Astrocyte of the spinal cord (primary cell): ENCODE measurements around the gene ACAP1.
A peak's percentile ranks its signal among the peaks of the same experiment; 100 is the strongest.
"Not testable (repeated sequence)": the region's sequence is repeated elsewhere in the genome, so short reads cannot be mapped to it uniquely, and the experiment has no call there.

Source experiments
- DNase-seq: peaks from one replicate; pipeline ENCODE4 v3.0.0; 2011; ENCODE audit warnings: low read depth, low spot score
- H3K4me3 ChIP-seq: 2 replicates; pipeline ENCODE4 v1.5.1; 2011; ENCODE audit warnings: low read depth, mild to moderate bottlenecking, low read length, moderate library complexity
- CTCF ChIP-seq: IDR thresholded peaks from 2 replicates; pipeline ENCODE4 v1.5.1; 2012; ENCODE audit warnings: low read depth, mild to moderate bottlenecking, low read length, inconsistent platforms
- in situ Hi-C: cut with HindIII; loops from 2 replicates; pipeline ENCODE4 v1.10.0; 2017; ENCODE audit warnings: low sequenced_read_pairs

The ACAP1 gene

GRCh38 chr17:7328840-7329373 is 7.4 kb upstream of the ACAP1 start, which contains the start of gene NEURL4:
TSS of gene NEURL4 (minus strand) at chr17:7329335. CDS start at chr17:7329312, 23 bp downstream.
- peak within 1 kb of the TSS; percentile 89 for H3K4me3 ChIP-seq
- TF ChIP-seq CTCF = no peak
- in situ Hi-C loops = no loop called here
- DNase-seq = no peak

GRCh38 chr17:7329374-7329996 is 6.8 kb upstream of the ACAP1 start:
- peak; percentile 99 for DNase-seq
- H3K4me3 ChIP-seq = peak overlapping the region; percentile 89
- in situ Hi-C loops = no loop called here
- no peak for TF ChIP-seq CTCF

- peak overlapping the region; percentile 89 for H3K4me3 ChIP-seq
- no peak for TF ChIP-seq CTCF
- in situ Hi-C loops = no loop called here
- peak; percentile 89 for DNase-seq
These were observed 6.2 kb upstream of the ACAP1 start for GRCh38 chr17:7329997-7330637.

- in situ Hi-C loops = no loop called here
- TF ChIP-seq CTCF = no peak
- peak overlapping the region; percentile 89 for H3K4me3 ChIP-seq
- no peak for DNase-seq
These were observed 5.7 kb upstream of the ACAP1 start for GRCh38 chr17:7330638-7331015.

- DNase-seq = no peak
- no peak overlapping the region for H3K4me3 ChIP-seq
- in situ Hi-C loops = no loop called here
- no peak for TF ChIP-seq CTCF
These were observed 4.2 kb upstream of the ACAP1 start for GRCh38 chr17:7332111-7332510.

GRCh38 chr17:7332600-7333069 is 3.7 kb upstream of the ACAP1 start:
- H3K4me3 ChIP-seq, DNase-seq, in situ Hi-C loops: not testable (repeated sequence)

GRCh38 chr17:7334938-7335538 is 1.3 kb upstream of the ACAP1 start:
- in situ Hi-C loops = no loop called here
- no peak overlapping the region for H3K4me3 ChIP-seq
- TF ChIP-seq CTCF = no peak
- DNase-seq = no peak

- H3K4me3 ChIP-seq, in situ Hi-C loops, DNase-seq: not testable (repeated sequence)
These were observed 564 bp upstream of the ACAP1 start for GRCh38 chr17:7335765-7336164.

GRCh38 chr17:7337600-7337999 is 1.3 kb downstream of the ACAP1 start:
- DNase-seq, in situ Hi-C loops, H3K4me3 ChIP-seq: not testable (repeated sequence)
